ENCODE measurements around the gene PSMC3IP. TPM values are rescaled to one million over a fixed set of nuclear protein-coding genes. Genes with fewer than 3 reads are reported as not detected.
"Not testable (repeated sequence)": the region's sequence is repeated elsewhere in the genome, so short reads cannot be mapped to it uniquely, and the experiment has no call there.

PSMC3IP gene
- total and polyA plus RNA-seq, 4 donors, result 0.58 to 3.0 (median 1.1) TPM

DNA sequence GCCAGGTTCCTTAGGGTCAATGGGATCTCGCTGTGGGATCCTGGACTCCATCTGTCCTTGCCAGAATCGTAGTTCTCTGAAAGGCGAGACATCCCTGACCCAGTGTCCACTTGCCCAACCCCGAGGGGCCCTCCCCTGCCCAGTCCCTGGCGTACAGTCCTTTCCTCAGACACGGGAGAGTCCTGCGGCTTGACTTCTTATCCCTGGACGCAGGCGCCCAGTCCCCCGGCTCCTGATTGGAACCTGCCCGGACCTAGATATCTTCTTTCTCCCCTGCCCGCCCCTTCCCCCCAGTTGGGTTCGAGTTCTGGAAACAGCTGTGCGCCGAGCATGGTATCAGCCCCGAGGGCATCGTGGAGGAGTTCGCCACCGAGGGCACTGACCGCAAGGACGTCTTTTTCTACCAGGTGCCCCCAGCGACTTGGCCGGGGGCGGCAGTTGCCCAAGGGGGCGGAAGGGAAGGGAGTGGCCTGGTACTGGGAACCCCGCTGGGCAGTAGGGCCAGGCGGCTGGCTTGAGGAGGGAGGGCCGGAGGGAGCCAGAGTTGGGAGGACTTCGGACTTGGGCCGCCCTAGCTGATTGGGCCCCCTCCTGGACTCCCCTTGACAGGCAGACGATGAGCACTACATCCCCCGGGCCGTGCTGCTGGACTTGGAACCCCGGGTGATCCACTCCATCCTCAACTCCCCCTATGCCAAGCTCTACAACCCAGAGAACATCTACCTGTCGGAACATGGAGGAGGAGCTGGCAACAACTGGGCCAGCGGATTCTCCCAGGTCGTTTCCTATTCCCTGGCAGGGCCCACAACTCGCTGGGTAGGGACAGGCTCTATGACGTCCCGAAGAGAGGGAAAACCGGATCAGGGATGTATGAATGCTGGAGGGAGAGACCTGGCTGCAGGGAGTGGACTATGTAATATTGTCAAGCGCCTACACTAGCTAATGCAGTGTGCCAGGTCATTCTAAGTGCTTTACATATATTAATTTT, 32.6 kb upstream of the PSMC3IP start:
- H3K4me1 ChIP-seq (ENCODE audit: control insufficient read depth in 4 of 4, insufficient read depth in 4 of 4, low read length in 3 of 4), result peaks cover 8 to 35% (median 22%) of the 10 kb centered on the region in 4 donors
- H3K9ac ChIP-seq (ENCODE audit: low read depth in 1 of 2, low read length in 2 of 2), result peak overlapping the region; percentile 31 to 78
- not testable (repeated sequence) for H3K27me3 ChIP-seq (ENCODE audit: control insufficient read depth in 4 of 4, insufficient read depth in 4 of 4, low read length in 3 of 4); DNase-seq (ENCODE audit: low spot score); H3K9me3 ChIP-seq (ENCODE audit: control insufficient read depth in 4 of 4, low read length in 3 of 4)
- H3K4me3 ChIP-seq (ENCODE audit: low read depth in 1 of 3, low read length in 3 of 3), result peak overlapping the region; percentile 62 to 94 (median 79)
- H3K36me3 ChIP-seq (ENCODE audit: control insufficient read depth in 4 of 4, insufficient read depth in 3 of 4, low read depth in 1 of 4, low read length in 3 of 4), result peaks cover 8 to 28% (median 20%) of the 10 kb centered on the region in 4 donors
- H3K27ac ChIP-seq (ENCODE audit: low read depth in 1 of 2, low read length in 2 of 2), result peak overlapping the region; percentile 43 to 62
- TF ChIP-seq RXRA (IDR thresholded peaks at IDR 0.05), result peak in 1 of 2 donors; percentile 39
- TF ChIP-seq HNF4A (conservative IDR thresholded peaks at IDR 0.05), result peak in 1 of 2 donors; percentile 18
- WGBS, result 13% methylated on average over 35 of the region's 42 CpGs

DNA sequence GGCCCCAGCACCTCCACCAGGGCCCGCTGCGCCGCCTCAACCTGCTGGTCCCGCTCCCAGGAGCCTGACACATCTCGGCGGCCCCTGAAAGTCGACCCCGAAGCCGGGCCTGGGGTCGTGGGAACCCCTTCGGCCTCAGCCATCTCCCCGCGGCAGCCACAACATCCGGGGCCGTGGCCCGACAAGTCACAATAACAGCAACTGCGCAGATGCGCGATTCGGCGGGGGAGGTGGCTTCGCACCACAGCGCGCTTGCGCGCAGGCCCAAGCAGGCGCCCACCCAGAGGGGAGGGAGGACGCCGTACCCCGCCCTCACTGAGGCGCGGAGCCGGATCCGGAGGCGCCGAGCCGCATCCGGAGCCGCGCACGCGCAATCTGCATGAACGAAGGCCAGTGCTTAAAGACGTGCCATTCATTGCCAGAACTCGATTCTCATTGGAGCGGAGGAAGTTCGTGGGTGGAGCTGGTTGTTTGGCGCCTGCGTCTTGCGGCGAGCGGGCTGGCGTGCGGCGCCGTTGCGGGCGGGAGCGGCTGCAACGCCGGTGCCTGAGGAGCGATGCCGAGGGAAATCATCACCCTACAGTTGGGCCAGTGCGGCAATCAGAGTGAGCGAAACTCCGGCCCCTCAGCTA, 31.8 kb upstream of the PSMC3IP start, which contains the start of the genes RETREG3 and TUBG1:
Gene RETREG3 (minus strand): TSS at position 193 of the 632 bp plus-strand sequence. CDS start 50 bp downstream, at position 143.
Gene TUBG1 (plus strand): TSS at position 502 of the 632 bp plus-strand sequence. CDS start 55 bp downstream, at position 557.
- WGBS, result under 1% methylated on average over 66 of the region's 66 CpGs
- H3K27me3 ChIP-seq (ENCODE audit: control insufficient read depth in 4 of 4, insufficient read depth in 4 of 4, low read length in 3 of 4), result no peaks in the 10 kb centered on the region
- peak within 1 kb of the TSS; percentile 91 to 94 (median 93) for H3K4me3 ChIP-seq (ENCODE audit: low read depth in 1 of 3, low read length in 3 of 3)
- H3K9ac ChIP-seq (ENCODE audit: low read depth in 1 of 2, low read length in 2 of 2), result peak within 1 kb of the TSS; percentile 78 to 90
- peak; percentile 97 for DNase-seq (ENCODE audit: low spot score)
- peaks cover 8 to 35% (median 22%) of the 10 kb centered on the region in 4 donors for H3K4me1 ChIP-seq (ENCODE audit: control insufficient read depth in 4 of 4, insufficient read depth in 4 of 4, low read length in 3 of 4)
- H3K36me3 ChIP-seq (ENCODE audit: control insufficient read depth in 4 of 4, insufficient read depth in 3 of 4, low read depth in 1 of 4, low read length in 3 of 4), result peaks cover 6 to 20% (median 14%) of the 10 kb centered on the region in 4 donors
- H3K9me3 ChIP-seq (ENCODE audit: control insufficient read depth in 4 of 4, low read length in 3 of 4), result no peaks in the 10 kb centered on the region
- peak in 1 of 2 donors; percentile 44 for TF ChIP-seq RAD21 (IDR thresholded peaks at IDR 0.05)
- TF ChIP-seq, protein P1, sequence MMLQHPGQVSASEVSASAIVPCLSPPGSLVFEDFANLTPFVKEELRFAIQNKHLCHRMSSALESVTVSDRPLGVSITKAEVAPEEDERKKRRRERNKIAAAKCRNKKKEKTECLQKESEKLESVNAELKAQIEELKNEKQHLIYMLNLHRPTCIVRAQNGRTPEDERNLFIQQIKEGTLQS (IDR thresholded peaks at IDR 0.05), result no peak
- TF ChIP-seq, protein P2, sequence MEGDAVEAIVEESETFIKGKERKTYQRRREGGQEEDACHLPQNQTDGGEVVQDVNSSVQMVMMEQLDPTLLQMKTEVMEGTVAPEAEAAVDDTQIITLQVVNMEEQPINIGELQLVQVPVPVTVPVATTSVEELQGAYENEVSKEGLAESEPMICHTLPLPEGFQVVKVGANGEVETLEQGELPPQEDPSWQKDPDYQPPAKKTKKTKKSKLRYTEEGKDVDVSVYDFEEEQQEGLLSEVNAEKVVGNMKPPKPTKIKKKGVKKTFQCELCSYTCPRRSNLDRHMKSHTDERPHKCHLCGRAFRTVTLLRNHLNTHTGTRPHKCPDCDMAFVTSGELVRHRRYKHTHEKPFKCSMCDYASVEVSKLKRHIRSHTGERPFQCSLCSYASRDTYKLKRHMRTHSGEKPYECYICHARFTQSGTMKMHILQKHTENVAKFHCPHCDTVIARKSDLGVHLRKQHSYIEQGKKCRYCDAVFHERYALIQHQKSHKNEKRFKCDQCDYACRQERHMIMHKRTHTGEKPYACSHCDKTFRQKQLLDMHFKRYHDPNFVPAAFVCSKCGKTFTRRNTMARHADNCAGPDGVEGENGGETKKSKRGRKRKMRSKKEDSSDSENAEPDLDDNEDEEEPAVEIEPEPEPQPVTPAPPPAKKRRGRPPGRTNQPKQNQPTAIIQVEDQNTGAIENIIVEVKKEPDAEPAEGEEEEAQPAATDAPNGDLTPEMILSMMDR (IDR thresholded peaks at IDR 0.05; ENCODE audit: low read depth, low read length, missing input control), result peak; percentile 10
- TF ChIP-seq HNF4A (conservative IDR thresholded peaks at IDR 0.05), result no peak
- peak; percentile 62 for TF ChIP-seq SP1 (IDR thresholded peaks at IDR 0.05)
- peak; percentile 63 for TF ChIP-seq YY1 (IDR thresholded peaks at IDR 0.05)
- no peak for TF ChIP-seq NR2F2 (IDR thresholded peaks at IDR 0.05)
- peak; percentile 18 for TF ChIP-seq FOXA2 (IDR thresholded peaks at IDR 0.05)
- TF ChIP-seq, protein P3, sequence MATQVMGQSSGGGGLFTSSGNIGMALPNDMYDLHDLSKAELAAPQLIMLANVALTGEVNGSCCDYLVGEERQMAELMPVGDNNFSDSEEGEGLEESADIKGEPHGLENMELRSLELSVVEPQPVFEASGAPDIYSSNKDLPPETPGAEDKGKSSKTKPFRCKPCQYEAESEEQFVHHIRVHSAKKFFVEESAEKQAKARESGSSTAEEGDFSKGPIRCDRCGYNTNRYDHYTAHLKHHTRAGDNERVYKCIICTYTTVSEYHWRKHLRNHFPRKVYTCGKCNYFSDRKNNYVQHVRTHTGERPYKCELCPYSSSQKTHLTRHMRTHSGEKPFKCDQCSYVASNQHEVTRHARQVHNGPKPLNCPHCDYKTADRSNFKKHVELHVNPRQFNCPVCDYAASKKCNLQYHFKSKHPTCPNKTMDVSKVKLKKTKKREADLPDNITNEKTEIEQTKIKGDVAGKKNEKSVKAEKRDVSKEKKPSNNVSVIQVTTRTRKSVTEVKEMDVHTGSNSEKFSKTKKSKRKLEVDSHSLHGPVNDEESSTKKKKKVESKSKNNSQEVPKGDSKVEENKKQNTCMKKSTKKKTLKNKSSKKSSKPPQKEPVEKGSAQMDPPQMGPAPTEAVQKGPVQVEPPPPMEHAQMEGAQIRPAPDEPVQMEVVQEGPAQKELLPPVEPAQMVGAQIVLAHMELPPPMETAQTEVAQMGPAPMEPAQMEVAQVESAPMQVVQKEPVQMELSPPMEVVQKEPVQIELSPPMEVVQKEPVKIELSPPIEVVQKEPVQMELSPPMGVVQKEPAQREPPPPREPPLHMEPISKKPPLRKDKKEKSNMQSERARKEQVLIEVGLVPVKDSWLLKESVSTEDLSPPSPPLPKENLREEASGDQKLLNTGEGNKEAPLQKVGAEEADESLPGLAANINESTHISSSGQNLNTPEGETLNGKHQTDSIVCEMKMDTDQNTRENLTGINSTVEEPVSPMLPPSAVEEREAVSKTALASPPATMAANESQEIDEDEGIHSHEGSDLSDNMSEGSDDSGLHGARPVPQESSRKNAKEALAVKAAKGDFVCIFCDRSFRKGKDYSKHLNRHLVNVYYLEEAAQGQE (IDR thresholded peaks at IDR 0.05), result peak; percentile 67
- peak; percentile 47 for TF ChIP-seq TAF1 (conservative IDR thresholded peaks at IDR 0.05)
- TF ChIP-seq HNF4G (IDR thresholded peaks at IDR 0.05), result no peak
- peak; percentile 55 for TF ChIP-seq FOXA1 (IDR thresholded peaks at IDR 0.05)
- peak in 1 of 2 donors; percentile 22 for TF ChIP-seq RXRA (IDR thresholded peaks at IDR 0.05)
- no peak for TF ChIP-seq EGR1 (IDR thresholded peaks at IDR 0.05; ENCODE audit: low read depth in 2 of 2)
- TF ChIP-seq, protein P4, sequence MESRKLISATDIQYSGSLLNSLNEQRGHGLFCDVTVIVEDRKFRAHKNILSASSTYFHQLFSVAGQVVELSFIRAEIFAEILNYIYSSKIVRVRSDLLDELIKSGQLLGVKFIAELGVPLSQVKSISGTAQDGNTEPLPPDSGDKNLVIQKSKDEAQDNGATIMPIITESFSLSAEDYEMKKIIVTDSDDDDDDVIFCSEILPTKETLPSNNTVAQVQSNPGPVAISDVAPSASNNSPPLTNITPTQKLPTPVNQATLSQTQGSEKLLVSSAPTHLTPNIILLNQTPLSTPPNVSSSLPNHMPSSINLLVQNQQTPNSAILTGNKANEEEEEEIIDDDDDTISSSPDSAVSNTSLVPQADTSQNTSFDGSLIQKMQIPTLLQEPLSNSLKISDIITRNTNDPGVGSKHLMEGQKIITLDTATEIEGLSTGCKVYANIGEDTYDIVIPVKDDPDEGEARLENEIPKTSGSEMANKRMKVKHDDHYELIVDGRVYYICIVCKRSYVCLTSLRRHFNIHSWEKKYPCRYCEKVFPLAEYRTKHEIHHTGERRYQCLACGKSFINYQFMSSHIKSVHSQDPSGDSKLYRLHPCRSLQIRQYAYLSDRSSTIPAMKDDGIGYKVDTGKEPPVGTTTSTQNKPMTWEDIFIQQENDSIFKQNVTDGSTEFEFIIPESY (IDR thresholded peaks at IDR 0.05), result no peak
- TF ChIP-seq GABPA (IDR thresholded peaks at IDR 0.05 in 1 of 2, conservative IDR thresholded peaks at IDR 0.05 in 1 of 2), result peak in 1 of 2 donors; percentile 83
- TF ChIP-seq, protein P5, sequence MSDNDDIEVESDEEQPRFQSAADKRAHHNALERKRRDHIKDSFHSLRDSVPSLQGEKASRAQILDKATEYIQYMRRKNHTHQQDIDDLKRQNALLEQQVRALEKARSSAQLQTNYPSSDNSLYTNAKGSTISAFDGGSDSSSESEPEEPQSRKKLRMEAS (IDR thresholded peaks at IDR 0.05), result no peak
- TF ChIP-seq JUND (IDR thresholded peaks at IDR 0.05), result no peak
- H3K27ac ChIP-seq (ENCODE audit: low read depth in 1 of 2, low read length in 2 of 2), result peak within 1 kb of the TSS; percentile 88
